Stimulated activated CD4-positive, alpha-beta T cell treated with anti-CD3 and anti-CD28 coated beads, TNF-alpha, amount 100 ng/mL, for 48 hours (primary cell): ENCODE results near the gene ATP5F1A.

Experiments used
- DNase-seq, 3 donors: peaks; one replicate each; pipeline ENCODE4 v3.0.0-alpha.2; 2020; ENCODE audit warnings: low read depth in 3 of 3

The ATP5F1A gene

DNA sequence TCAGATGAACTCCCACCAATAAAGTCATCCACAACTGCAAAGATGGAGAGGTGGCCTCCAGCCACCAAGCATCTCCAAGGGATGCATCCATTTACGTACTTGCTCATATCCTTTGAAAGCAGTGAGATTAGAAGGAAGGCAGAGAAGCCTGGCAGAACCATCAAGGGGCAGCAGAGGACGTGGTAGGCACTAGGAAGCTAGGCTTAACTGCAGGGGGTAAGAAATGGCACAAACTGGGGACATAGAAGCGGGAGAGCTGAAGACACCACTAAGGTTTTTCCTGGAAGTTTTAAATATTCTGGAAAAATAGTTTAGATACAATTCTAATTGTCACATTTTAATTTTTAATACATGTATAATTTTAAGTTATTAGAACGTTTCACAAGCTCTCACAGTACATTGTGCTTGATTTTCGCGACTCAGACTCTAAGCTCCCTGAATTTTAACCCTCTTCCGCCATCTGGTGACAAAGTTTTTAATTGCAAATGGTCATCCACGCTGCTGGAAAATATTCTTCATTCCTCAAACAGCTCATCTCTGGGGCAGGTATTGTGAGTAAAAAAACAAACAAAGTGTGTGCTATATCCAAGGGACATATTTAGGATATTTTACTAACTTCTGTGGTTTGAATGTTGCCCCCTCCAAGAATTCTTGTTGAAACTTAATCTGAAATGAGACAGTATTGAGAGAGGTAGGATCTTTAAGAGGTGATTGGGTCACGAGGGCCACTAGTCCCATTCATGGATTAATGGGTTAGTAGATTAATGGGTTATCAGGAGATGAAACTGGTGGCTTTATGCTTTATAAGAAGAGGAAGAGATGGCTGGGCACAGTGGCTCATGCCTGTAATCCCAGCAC is 24.4 kb downstream of the ATP5F1A start:
- peak in 2 of 3 donors; percentile 38 to 60 for DNase-seq

DNA sequence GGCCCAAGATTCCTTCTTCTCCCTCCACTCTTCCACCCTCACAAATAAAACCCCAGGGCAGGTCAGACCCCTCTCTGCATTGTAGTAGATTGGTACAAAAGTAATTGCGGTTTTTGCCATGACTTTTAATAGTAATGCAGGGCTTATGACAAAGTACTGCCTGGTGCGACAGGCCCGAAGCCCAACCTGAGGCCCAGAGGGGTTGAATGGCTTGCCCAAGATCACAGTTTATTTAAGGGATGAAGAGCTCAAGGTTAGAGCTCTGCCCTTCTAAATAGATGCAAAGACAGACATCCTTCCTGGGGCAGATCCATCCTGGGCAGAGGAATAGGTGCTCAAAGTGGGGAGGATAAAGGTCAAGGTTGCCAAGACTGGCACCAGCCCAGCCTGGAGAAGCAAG is 25.1 kb downstream of the ATP5F1A start:
- no peak for DNase-seq

DNA sequence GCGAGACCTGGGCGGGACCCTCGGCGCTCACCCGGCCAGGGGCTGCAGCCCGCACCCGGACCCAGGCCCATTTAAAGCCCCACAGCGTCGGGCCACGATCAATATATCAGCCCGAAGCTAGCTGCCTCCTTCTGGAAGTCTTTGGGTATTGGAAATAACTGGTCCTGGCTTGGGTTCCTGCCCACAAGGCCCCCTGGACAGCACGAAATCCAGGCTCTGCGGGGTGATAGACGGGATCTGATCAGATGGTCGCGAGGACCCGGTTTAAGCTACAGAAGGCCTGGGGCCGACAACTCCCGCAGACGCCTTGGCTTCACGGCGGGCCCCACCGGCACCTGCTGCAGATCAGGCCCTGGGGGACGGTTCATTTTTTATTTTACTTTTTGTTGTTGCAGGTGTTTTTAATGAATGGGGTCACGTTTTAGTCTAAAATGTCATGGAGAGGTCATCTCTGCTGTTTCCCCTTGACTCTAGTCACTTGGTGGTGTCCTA is 25.7 kb downstream of the ATP5F1A start:
- DNase-seq: no peak

DNA sequence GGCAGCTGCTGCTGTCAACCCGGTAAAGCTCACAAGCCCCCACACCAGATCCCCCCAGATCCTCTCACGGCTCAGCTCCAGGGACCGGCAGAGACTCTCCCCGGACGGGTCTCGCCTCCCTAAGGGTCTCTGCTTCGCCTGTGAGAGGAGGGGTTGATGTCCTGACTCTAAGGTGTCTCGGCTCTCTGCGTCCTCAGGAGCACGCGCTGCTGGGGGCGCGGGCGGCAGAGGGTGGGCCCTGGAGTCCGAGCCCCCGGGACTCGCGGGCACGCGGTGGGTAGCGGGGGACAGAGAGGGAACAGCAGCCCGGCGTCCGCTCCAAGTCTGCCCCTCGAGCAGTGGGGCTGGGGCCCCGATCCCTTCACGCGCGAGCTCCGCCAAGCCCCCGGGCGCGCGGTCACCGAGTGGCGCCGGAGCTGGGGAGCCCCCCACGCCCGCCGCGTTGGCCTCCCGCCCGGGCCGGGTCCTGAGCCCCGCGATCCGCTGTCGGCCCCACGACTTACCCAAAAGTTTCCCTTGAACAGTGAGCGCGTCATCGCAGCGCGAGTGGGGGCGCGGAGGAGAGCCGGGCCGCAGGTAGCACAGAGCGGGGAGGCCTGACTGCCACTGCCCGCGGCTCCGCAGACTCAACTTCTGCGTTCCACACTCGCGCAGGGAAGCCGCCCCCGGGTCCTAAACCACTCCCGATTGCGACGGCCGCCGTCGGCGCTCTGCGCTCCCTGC is 26.3 kb downstream of the ATP5F1A start, which contains the start of gene PSTPIP2:
Gene PSTPIP2, minus strand, starts transcription at position 608 of the 723 bp plus-strand sequence. Its CDS starts 72 bp downstream, at position 536.
- DNase-seq: peak; percentile 44 to 61 (median 44)

DNA sequence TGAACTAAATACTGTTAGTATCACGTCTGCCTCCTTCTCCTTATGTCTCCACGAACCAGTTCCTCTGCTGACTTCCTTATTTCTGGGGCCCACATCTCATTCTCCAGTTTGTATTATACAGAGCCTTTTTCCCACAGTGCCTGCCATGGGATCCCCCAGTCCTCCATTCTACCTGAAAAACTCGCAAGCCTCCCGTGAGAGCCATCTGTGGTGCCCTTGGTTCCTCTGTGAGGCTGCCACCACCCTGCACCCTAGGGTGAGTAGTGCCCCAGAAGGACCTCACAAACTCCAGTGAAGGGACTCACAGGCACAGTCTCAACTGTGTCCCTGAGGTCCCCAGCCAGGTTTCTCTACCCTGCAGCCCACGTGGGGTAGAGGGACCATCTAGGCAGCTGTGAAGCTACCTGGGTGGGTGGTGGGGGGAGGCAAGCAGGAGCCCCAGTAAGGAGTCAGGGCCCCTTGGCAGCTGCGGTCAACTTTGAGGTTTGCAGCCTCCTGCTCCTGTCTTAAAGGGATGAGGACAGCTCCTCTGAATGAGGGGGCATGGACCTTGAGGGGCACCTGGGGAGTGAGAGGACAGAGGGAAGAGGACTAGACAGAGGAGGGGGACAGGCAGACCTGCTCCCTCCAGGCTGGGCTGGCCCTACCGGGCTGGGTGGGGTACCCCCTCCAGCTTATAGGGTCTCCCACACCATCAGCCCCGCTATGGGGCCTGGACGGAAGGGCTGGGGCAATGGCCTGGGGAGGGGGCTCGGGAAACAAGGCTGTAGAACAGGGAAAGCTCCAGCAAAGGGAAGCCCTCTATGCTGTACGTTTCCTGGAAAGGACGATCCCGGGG is 27.1 kb downstream of the ATP5F1A start:
- DNase-seq: no peak

DNA sequence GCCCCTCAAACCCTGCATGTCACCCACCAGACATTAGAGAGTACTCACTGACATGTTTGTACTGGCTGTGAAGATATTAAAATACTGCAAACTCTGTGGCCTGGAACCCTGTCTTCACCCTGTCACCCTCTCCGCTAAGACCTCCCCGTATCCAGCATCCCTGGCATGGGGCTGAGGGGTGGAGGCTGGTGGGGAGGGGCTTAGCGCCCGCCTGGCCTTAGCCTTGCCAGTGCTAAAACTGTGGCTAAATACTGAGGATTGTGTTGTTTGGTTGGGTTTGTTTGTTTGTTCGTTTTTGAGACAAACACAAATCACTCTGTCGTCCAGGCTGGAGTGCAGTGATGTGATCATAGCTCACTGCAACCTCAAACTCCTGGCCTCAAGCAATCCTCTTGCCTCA is 27.9 kb downstream of the ATP5F1A start:
- no peak for DNase-seq

DNA sequence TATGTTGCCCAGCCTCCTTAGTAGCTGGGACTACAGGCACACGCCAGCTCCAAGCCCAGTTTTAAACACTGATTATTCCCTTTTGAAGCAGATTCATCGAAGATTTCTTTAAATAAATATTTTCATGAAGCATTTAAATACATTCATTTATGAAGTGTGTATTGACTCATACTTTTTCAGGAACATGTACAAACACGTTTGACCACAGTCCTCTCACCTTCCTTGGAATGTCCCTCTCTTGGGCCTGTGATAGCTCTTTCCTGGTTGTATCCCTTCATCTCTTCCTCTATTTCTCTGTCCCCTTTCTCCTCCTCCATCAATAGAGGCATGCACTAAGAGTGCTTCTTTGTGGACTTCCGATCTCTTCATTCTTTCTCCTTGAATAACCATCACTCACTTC is 28.6 kb downstream of the ATP5F1A start:
- no peak for DNase-seq

DNA sequence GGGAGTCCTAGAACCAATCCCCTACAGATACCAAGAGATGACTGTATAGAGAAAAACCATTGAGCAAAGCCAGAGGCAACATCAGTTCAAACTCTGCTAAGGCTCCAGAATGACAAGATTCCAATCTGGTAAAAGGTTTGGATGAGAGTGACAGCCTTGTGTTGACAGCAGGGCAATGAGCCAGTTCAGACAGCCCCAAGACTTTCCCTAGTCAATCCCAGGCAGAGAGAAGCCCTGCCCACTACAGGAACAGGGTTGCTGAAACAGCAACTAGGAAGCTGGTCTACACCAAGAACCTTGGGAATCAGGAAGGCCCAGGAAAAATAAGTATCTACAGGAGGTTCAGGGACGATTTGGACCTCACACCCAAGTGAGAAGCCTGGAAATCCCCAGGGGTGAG is 29.3 kb downstream of the ATP5F1A start:
- no peak for DNase-seq

DNA sequence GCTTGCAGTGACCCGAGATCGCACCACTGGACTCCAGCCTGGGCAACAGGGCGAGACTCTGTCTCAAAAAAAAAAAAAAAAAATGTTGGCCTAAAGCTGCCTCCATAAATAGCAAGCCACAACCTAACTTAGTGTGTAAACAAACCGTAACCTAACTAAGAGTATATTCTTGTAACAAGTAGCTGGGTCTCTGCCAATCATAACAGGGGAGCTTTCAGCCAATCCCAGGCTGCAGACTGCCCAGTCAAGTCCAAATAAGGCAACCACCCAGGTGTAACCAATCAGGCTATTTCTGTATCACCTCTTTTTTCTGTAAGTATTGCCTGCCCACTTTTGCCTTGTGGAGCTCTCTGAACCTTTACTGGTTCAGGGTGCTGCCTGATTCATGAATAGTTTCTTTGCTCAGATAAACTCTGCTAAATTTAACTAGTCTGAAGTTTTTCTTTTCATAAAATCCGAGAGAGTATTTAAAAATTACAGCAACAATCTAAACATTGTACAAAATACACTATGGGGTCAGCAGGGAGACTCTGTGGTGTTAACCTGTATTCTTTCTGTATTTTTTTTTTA is 30.6 kb downstream of the ATP5F1A start:
- DNase-seq: no peak

DNA sequence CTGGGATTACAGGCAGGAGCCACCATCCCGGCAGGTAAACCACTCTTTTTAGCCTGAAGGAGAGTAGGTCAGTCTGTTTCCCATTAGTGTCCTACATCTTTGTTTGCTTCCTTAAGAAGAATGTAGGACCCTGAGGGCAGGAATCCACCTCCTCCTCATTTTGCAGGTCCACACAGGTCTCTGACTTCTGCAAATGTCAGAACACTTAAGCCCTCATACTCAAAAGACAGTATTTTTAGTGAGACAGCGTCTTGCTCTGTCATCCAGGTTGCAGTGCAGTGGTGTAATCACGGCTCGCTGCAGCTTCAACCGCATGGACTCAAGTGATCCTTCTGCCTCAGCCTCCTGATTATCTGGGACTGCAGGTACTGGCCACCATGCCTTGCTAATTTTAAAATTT is 35.3 kb downstream of the ATP5F1A start:
- DNase-seq: no peak

DNA sequence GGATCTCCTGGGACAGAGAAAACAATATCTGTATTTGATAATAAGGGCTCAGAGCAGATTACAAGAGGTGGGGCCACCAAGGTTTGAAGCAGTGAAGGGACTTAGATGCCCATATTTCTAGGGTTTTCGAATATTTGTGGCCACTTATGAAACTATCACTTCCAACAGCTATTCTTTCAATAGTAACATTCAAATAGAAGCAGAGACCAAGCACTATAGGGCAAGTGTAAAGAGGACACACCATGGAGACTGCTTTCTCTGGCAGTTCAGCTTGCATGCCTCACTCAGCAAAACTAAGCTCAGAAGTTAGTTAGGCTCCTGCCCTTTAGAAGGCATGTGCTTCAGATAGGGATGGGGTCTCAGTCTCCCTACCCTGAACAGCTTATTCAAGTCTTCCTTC is 36.3 kb downstream of the ATP5F1A start:
- no peak for DNase-seq

DNA sequence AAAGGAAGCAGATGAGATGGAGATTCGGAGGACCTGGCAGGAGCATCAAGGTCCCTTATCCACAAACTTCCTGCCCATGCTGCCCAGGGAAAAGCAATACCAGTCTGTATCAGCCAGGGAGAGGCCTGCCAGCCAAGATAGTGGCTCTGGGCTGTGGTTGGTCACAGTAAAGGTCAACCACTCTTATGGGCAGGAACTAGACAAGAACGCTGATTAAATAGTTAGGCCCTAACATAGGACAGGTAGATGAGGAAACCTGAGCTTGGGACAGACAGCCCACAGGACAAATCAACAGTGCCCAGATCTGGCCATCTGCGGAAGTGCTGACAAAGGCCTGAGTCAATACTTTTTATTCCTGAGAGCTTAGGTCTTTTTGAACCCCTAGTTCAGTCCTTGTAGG is 36.7 kb downstream of the ATP5F1A start:
- no peak for DNase-seq

DNA sequence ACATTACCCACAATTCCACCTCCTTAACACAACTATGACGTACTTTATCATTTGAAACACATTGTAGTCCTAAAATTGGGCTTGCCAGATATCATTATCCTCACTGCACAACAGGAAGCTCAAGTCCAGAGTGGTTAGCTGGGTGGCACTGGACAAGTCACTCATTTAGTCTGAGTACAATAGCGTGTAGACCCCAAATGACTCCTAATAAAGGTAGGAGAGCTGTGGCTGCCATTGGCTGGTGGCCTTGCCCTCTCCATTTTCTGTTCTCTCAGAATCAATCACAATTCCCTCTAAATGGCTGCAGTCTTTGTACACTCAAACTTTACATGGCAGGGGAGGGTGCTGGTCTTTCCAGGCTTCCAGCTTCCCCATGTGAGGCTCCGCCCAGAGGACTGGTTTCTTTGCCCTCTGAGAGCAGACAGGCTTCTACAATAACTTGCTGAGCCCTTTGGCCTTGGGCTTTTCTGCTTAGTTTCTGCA is 37.7 kb downstream of the ATP5F1A start:
- no peak for DNase-seq

DNA sequence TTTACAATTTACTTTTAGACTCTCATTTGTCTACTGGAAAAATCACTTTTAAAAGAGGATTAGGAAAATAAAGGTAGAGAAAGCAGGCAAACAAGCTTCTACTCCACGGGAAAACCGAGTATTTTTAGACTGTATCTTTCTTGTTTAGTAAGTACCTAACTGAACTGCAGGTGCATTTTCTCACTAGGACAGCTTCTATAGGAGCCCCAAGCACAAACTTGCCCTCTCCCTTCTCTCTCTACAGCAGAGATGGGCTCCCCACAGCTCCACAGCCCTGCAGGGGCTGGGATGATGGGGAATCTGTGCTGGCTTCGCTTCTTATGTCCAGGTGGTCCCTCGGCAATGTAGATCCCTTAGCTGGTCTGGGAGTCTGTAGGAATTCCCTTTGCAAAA is 42.3 kb downstream of the ATP5F1A start:
- no peak for DNase-seq

DNA sequence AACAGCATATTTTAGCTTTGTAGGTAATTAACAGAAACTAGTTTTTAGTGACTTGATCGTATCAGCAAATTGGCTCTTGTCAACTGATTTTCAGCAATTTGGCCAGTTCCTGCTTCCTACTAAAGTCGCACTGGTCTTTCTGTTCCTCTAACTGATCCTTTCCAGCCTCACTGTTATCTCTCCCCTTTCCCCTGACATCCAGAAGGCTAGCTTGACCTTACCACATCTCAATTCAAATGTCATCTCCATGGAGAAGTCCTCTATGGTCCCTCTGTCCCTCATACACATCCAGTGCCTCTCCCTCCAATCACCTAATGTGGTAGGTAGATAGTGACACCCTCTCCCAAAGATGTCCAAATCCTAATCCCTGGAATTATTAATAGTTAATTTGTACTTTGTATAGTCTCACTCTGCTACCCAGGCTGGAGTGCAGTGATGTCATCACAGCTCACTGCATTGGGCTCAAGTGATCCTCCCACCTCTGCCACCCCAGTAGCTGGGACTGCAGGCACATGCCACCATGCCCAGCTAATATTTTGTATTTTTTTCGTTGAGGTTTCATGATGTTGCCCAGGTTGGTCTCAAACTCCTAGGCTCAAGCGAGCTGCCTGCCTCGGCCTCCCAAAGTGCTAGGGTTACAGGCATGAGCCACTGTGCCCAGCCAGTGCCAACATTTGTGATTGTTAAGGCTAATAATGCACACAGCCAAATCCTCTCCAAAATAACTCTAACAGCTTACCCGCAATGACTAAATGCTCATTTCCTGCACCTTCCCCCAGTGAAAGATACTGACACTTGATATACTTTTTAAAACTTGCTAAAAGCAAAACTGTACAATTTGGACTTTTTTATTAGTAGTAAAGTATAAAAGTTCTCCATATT is 42.9 kb downstream of the ATP5F1A start:
- no peak for DNase-seq

DNA sequence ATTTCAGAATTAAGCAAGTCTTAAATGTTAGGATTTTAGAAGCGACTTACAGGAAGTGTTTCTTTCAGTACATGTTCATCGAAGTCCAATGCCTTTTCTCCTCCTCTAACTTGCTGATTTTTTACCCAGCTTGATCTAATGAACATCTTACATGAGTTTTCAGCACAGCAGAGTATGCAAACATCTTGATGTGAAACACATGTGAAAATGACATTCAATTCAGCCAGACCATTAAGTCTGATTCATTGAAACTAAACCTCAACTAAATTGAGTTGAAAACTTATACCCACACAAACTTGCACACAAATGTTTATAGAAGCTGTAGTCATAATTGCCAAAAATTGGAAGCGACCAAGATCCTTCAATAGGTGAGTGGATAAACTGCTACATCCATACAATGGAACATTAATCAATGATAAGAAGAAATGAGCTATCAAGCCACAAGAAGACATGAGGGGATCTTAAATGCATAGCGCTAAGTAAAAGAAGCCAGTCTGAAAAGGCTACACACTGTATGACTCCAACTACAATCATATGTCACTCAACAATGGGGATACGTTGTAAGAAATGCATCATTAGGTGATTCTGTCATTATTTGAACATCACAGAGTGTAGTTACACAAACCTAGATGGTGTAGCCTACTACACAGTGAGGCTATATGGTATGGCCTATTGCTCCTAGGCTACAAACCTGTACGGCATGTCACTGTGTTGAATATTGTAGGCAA is 44.6 kb downstream of the ATP5F1A start:
- DNase-seq: no peak

DNA sequence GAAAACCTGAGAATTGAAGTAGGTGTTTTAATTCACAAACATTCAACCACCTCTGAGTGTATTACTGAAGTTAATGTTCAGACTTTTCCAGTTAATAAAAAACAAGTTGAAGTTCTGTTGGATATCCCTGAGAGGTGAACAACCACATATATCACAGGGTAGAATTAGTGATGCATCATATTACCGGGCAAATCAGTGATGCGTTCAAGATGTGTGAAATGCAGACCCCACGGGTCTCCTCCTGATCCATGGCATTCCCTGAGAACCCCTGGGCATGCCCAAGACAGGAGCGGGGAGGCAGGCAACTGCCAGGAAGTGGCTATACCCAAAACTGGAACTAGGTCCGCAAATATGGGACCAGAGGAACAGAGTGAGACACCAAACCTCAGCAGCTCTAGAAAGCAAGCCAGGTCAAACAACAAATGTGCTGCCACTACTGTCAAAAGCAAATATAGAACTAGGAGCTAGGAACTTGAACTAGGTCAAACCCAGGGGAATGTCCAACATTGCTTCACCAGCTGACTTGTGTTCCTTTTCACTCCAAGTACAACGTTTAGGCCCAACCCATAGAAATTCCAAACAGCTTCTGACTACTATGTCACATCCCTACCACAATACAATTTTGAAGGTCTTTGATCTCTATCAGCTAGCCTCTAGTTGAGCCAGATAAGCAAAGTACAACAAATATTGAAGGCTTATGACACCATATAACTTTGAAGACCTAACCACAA is 46.2 kb downstream of the ATP5F1A start:
- DNase-seq: no peak

DNA sequence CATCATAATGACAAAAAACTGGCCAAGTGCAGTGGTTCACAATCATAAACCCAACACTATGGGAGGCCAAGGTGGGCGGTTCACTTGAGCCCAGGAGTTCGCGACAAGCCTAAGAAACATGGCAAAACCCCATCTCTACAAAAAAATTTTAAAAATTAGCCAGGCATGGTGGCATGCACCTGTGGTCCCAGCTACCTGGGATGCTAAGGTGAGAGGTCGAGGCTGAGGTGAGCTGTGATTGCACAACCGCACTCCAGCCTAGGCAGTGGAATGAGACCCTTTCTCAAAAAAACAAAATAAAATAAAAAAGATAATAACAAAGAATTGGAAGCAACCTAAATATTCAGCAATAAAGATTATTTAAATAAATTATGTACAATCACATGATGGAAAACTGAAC is 47.8 kb downstream of the ATP5F1A start:
- DNase-seq: no peak

DNA sequence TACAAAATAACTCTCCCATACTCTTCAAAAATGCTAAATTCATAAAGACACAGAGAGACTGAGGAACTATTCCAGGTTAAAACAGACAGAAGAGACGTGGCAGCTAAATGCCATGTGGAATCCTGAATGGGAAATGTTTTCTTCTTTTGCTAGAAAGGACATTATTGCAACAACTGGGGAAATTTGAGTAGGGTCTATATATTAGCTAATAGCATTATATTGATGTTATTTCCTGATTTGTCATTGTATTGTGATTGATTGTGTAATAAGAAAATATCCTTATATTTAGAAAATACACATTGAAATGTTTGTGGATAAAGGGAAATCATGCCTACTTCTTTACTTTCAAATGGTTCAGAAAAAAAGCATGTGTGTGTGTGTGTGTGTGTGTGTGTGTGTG is 49.5 kb downstream of the ATP5F1A start:
- DNase-seq: no peak
